Ureter (tissue), 1 donor: ENCODE measurements around the gene COA1. TPM values are rescaled to one million over a fixed set of nuclear protein-coding genes. Genes with fewer than 3 reads are reported as not detected.

Source experiments
- DNase-seq: peaks from one replicate; pipeline ENCODE4 v3.0.0-alpha.2; 2020; ENCODE audit warnings: low spot score
- total RNA-seq: library from RNA; stranded (reverse); gene quantifications from one replicate; pipeline ENCODE4 v1.2.4, GENCODE V29; 2023
- donor health status: DM: yes; HTN: yes; CAD: no.

The COA1 gene
- total RNA-seq, 1 donor from 2014 or later: 76.2 TPM

- DNase-seq: no peak
These were observed 75.9 kb downstream of the COA1 start for GRCh38 chr7:43653466-43653865.

GRCh38 chr7:43652364-43652763, 77.0 kb downstream of the COA1 start:
- DNase-seq: no peak

GRCh38 chr7:43650457-43651052, 78.8 kb downstream of the COA1 start:
- DNase-seq: no peak

- no peak for DNase-seq
These were observed 79.5 kb downstream of the COA1 start for GRCh38 chr7:43649755-43650274.

- no peak for DNase-seq
These were observed 80.6 kb downstream of the COA1 start for GRCh38 chr7:43648473-43649406.

GRCh38 chr7:43647673-43648472, 81.5 kb downstream of the COA1 start:
- peak; percentile 79 for DNase-seq

- DNase-seq: no peak
These were observed 82.0 kb downstream of the COA1 start for GRCh38 chr7:43647339-43647672.

- no peak for DNase-seq
These were observed 82.6 kb downstream of the COA1 start for GRCh38 chr7:43646603-43647338.

- DNase-seq: no peak
These were observed 83.6 kb downstream of the COA1 start for GRCh38 chr7:43645699-43646226.

GRCh38 chr7:43643846-43644245, 85.5 kb downstream of the COA1 start:
- DNase-seq: no peak

GRCh38 chr7:43642897-43643630, 86.3 kb downstream of the COA1 start:
- no peak for DNase-seq

GRCh38 chr7:43640679-43641078, 88.6 kb downstream of the COA1 start:
- DNase-seq: no peak

GRCh38 chr7:43639858-43640491, 89.3 kb downstream of the COA1 start:
- DNase-seq: no peak

- DNase-seq: no peak
These were observed 92.1 kb downstream of the COA1 start for GRCh38 chr7:43637114-43637806.

GRCh38 chr7:43636093-43636492, 93.2 kb downstream of the COA1 start:
- peak; percentile 58 for DNase-seq

- DNase-seq: no peak
These were observed 94.9 kb downstream of the COA1 start for GRCh38 chr7:43634384-43634783.

- DNase-seq: no peak
These were observed 96.6 kb downstream of the COA1 start for GRCh38 chr7:43632746-43633145.

GRCh38 chr7:43631559-43631958, 97.8 kb downstream of the COA1 start:
- no peak for DNase-seq

- no peak for DNase-seq
These were observed 98.8 kb downstream of the COA1 start for GRCh38 chr7:43630482-43630881.
